ENCODE measurements around the gene ADGRG3.
"Not testable (repeated sequence)": the region's sequence is repeated elsewhere in the genome, so short reads cannot be mapped to it uniquely, and the experiment has no call there.

ADGRG3 gene

GRCh38 chr16:57666353-57667047, 1.6 kb upstream of the ADGRG3 start:
- Histone ChIP-seq H3K4me3 (ENCODE audit: low read length) (no peak overlapping the region), H3K9ac (ENCODE audit: low read length) (no peak overlapping the region), H3K27ac (ENCODE audit: low read depth, low read length) (no peak overlapping the region), H3K4me1 (ENCODE audit: control insufficient read depth, insufficient read depth, low read length) (no peaks in the 10 kb centered on the region), H3K36me3 (ENCODE audit: control insufficient read depth, insufficient read depth, low read length) (no peaks in the 10 kb centered on the region), H3K27me3 (ENCODE audit: control insufficient read depth, insufficient read depth, low read length) (no peaks in the 10 kb centered on the region)

- Histone ChIP-seq H3K9ac (ENCODE audit: low read length) (no peak overlapping the region), H3K4me1 (ENCODE audit: control insufficient read depth, insufficient read depth, low read length) (no peaks in the 10 kb centered on the region), H3K27ac (ENCODE audit: low read depth, low read length) (no peak overlapping the region), H3K36me3 (ENCODE audit: control insufficient read depth, insufficient read depth, low read length) (no peaks in the 10 kb centered on the region), H3K27me3 (ENCODE audit: control insufficient read depth, insufficient read depth, low read length) (no peaks in the 10 kb centered on the region), H3K4me3 (ENCODE audit: low read length) (no peak overlapping the region)
Observed at GRCh38 chr16:57667048-57667525, 1.0 kb upstream of the ADGRG3 start.

- Histone ChIP-seq H3K4me1 (ENCODE audit: control insufficient read depth, insufficient read depth, low read length) (no peaks in the 10 kb centered on the region), H3K4me3 (ENCODE audit: low read length) (no peak overlapping the region), H3K9ac (ENCODE audit: low read length) (no peak overlapping the region), H3K36me3 (ENCODE audit: control insufficient read depth, insufficient read depth, low read length) (no peaks in the 10 kb centered on the region), H3K27me3 (ENCODE audit: control insufficient read depth, insufficient read depth, low read length) (no peaks in the 10 kb centered on the region), H3K27ac (ENCODE audit: low read depth, low read length) (no peak overlapping the region)
Observed at GRCh38 chr16:57667526-57668262, 412 bp upstream of the ADGRG3 start.

GRCh38 chr16:57668630-57669475, 747 bp downstream of the ADGRG3 start:
- Histone ChIP-seq H3K4me3 (ENCODE audit: low read length) (no peak overlapping the region), H3K27ac (ENCODE audit: low read depth, low read length) (no peak overlapping the region), H3K9ac (ENCODE audit: low read length) (no peak overlapping the region), H3K27me3 (ENCODE audit: control insufficient read depth, insufficient read depth, low read length) (no peaks in the 10 kb centered on the region), H3K4me1 (ENCODE audit: control insufficient read depth, insufficient read depth, low read length) (no peaks in the 10 kb centered on the region), H3K36me3 (ENCODE audit: control insufficient read depth, insufficient read depth, low read length) (no peaks in the 10 kb centered on the region)

GRCh38 chr16:57669476-57670162, 1.5 kb downstream of the ADGRG3 start:
- no peak overlapping the region for H3K4me3 ChIP-seq (ENCODE audit: low read length)
- no peaks in the 10 kb centered on the region for H3K27me3 ChIP-seq (ENCODE audit: control insufficient read depth, insufficient read depth, low read length)
- H3K27ac ChIP-seq (ENCODE audit: low read depth, low read length): no peak overlapping the region
- H3K36me3 ChIP-seq (ENCODE audit: control insufficient read depth, insufficient read depth, low read length): no peaks in the 10 kb centered on the region
- no peak overlapping the region for H3K9ac ChIP-seq (ENCODE audit: low read length)
- H3K4me1 ChIP-seq (ENCODE audit: control insufficient read depth, insufficient read depth, low read length): no peaks in the 10 kb centered on the region

- Histone ChIP-seq H3K4me1 (ENCODE audit: control insufficient read depth, insufficient read depth, low read length) (no peaks in the 10 kb centered on the region), H3K4me3 (ENCODE audit: low read length) (no peak overlapping the region), H3K9ac (ENCODE audit: low read length) (no peak overlapping the region), H3K27ac (ENCODE audit: low read depth, low read length) (no peak overlapping the region), H3K27me3 (ENCODE audit: control insufficient read depth, insufficient read depth, low read length) (no peaks in the 10 kb centered on the region), H3K36me3 (ENCODE audit: control insufficient read depth, insufficient read depth, low read length) (no peaks in the 10 kb centered on the region)
Observed at GRCh38 chr16:57670196-57670595, 2.1 kb downstream of the ADGRG3 start.

GRCh38 chr16:57671451-57671850, 3.3 kb downstream of the ADGRG3 start:
- H3K4me1 ChIP-seq (ENCODE audit: control insufficient read depth, insufficient read depth, low read length); H3K4me3 ChIP-seq (ENCODE audit: low read length); H3K27ac ChIP-seq (ENCODE audit: low read depth, low read length); H3K27me3 ChIP-seq (ENCODE audit: control insufficient read depth, insufficient read depth, low read length); H3K36me3 ChIP-seq (ENCODE audit: control insufficient read depth, insufficient read depth, low read length); H3K9ac ChIP-seq (ENCODE audit: low read length): not testable (repeated sequence)

- Histone ChIP-seq H3K9ac (ENCODE audit: low read length) (no peak overlapping the region), H3K4me1 (ENCODE audit: control insufficient read depth, insufficient read depth, low read length) (no peaks in the 10 kb centered on the region), H3K27me3 (ENCODE audit: control insufficient read depth, insufficient read depth, low read length) (no peaks in the 10 kb centered on the region), H3K36me3 (ENCODE audit: control insufficient read depth, insufficient read depth, low read length) (no peaks in the 10 kb centered on the region), H3K27ac (ENCODE audit: low read depth, low read length) (no peak overlapping the region), H3K4me3 (ENCODE audit: low read length) (no peak overlapping the region)
Observed at GRCh38 chr16:57672416-57672815, 4.3 kb downstream of the ADGRG3 start.

- H3K4me1 ChIP-seq (ENCODE audit: control insufficient read depth, insufficient read depth, low read length): no peaks in the 10 kb centered on the region
- no peak overlapping the region for H3K27ac ChIP-seq (ENCODE audit: low read depth, low read length)
- H3K9ac ChIP-seq (ENCODE audit: low read length): no peak overlapping the region
- H3K36me3 ChIP-seq (ENCODE audit: control insufficient read depth, insufficient read depth, low read length): no peaks in the 10 kb centered on the region
- H3K4me3 ChIP-seq (ENCODE audit: low read length): no peak overlapping the region
- no peaks in the 10 kb centered on the region for H3K27me3 ChIP-seq (ENCODE audit: control insufficient read depth, insufficient read depth, low read length)
Observed at GRCh38 chr16:57672824-57673223, 4.7 kb downstream of the ADGRG3 start.

GRCh38 chr16:57675741-57676551, 7.8 kb downstream of the ADGRG3 start:
- no peaks in the 10 kb centered on the region for H3K4me1 ChIP-seq (ENCODE audit: control insufficient read depth, insufficient read depth, low read length)
- H3K9ac ChIP-seq (ENCODE audit: low read length): no peak overlapping the region
- no peak overlapping the region for H3K4me3 ChIP-seq (ENCODE audit: low read length)
- H3K36me3 ChIP-seq (ENCODE audit: control insufficient read depth, insufficient read depth, low read length): no peaks in the 10 kb centered on the region
- H3K27me3 ChIP-seq (ENCODE audit: control insufficient read depth, insufficient read depth, low read length): no peaks in the 10 kb centered on the region
- H3K27ac ChIP-seq (ENCODE audit: low read depth, low read length): no peak overlapping the region

GRCh38 chr16:57676553-57677085, 8.5 kb downstream of the ADGRG3 start:
- H3K4me1 ChIP-seq (ENCODE audit: control insufficient read depth, insufficient read depth, low read length): no peaks in the 10 kb centered on the region
- H3K36me3 ChIP-seq (ENCODE audit: control insufficient read depth, insufficient read depth, low read length): no peaks in the 10 kb centered on the region
- H3K27me3 ChIP-seq (ENCODE audit: control insufficient read depth, insufficient read depth, low read length): no peaks in the 10 kb centered on the region
- no peak overlapping the region for H3K27ac ChIP-seq (ENCODE audit: low read depth, low read length)
- no peak overlapping the region for H3K4me3 ChIP-seq (ENCODE audit: low read length)
- H3K9ac ChIP-seq (ENCODE audit: low read length): no peak overlapping the region

Data from rectal smooth muscle tissue (tissue), 1 donor.